ENCODE measurements around the gene NANOGP8. TPM values are rescaled to one million over a fixed set of nuclear protein-coding genes. Genes with fewer than 3 reads are reported as not detected.

NANOGP8 gene
- total RNA-seq, 1 experiment from 2014 or later: 88.4 TPM

DNA sequence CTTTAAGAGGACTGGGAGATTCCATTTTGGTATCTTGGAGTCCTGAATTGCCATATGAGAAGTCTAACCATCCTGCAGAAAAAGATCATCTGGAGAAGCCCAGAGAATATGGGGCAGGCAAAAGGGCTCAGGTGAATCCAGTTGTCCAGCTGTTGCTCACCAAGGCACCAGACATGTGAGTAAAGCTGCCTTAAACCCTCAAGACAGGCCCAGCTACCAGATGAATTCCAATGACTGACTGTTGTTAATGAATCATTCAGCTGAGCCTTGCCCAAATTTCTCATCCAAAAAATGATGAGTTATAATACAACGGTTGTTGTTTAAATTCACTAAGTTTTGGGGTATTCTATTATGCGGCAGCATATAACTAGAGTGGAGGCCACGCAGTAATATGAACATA lies 22.0 kb upstream of the NANOGP8 start:
- Histone ChIP-seq H3T11ph (ENCODE audit: low read length) (no peak overlapping the region), H3K23ac (ENCODE audit: insufficient read length, low read depth, low read length) (no peak overlapping the region), H3K23me2 (ENCODE audit: insufficient read length, low read depth, low read length, poor library complexity, severe bottlenecking) (no peaks in the 10 kb centered on the region), H3K79me2 (ENCODE audit: insufficient read depth, low read length) (no peaks in the 10 kb centered on the region), H2AK5ac (ENCODE audit: insufficient read length, low read length) (no peak overlapping the region), H3K18ac (ENCODE audit: insufficient read length, low read depth, low read length) (no peak overlapping the region), H3K79me1 (ENCODE audit: insufficient read depth, low read depth, low read length, poor library complexity, severe bottlenecking) (no peaks in the 10 kb centered on the region), H3K4me1 (ENCODE audit: insufficient read depth, low read length) (no peaks in the 10 kb centered on the region), H2BK15ac (ENCODE audit: low read depth, low read length) (no peak overlapping the region), H2BK120ac (ENCODE audit: low read depth, low read length, poor library complexity, severe bottlenecking) (no peak overlapping the region), H4K91ac (ENCODE audit: insufficient read length, low read depth, low read length) (no peak overlapping the region), H2BK5ac (ENCODE audit: insufficient read length, low read length) (no peak overlapping the region), H2BK20ac (ENCODE audit: low read depth, low read length, poor library complexity, severe bottlenecking) (no peak overlapping the region), H3K56ac (ENCODE audit: insufficient read length, low read depth, low read length) (no peak overlapping the region), H2AFZ (ENCODE audit: low read length) (no peak overlapping the region), H3K14ac (ENCODE audit: insufficient read depth, low read length) (no peak overlapping the region), H3K27ac (ENCODE audit: insufficient read length, low read depth, low read length) (no peak overlapping the region), H4K20me1 (ENCODE audit: control insufficient read depth, insufficient read depth, insufficient read length) (no peaks in the 10 kb centered on the region), H4K5ac (ENCODE audit: insufficient read length, low read depth, low read length) (no peak overlapping the region), H3K9ac (ENCODE audit: extremely low read depth, insufficient read length, low read length) (no peak overlapping the region), H3K4me2 (ENCODE audit: insufficient read depth, insufficient read length, low read length) (no peak overlapping the region), H2BK12ac (ENCODE audit: insufficient read length, low read depth, low read length) (no peak overlapping the region), H3K9me3 (ENCODE audit: control insufficient read depth, low read depth, low read length) (no peaks in the 10 kb centered on the region), H3K4ac (ENCODE audit: low read depth, low read length) (no peak overlapping the region), H4K8ac (replicated peaks; ENCODE audit: insufficient read length, low read depth, low read length) (no peak overlapping the region), H3K27me3 (ENCODE audit: insufficient read depth, low read length) (no peaks in the 10 kb centered on the region)
- Mint-ChIP-seq H3K4me3 (no peak overlapping the region), H3K27me3 (ENCODE audit: low read depth) (no peaks in the 10 kb centered on the region), H3K36me3 (ENCODE audit: insufficient read depth in 1 of 3, low read depth in 3 of 3) (no peaks in the 10 kb centered on the region), H3K4me1 (peaks cover 0 to 2% of the 10 kb centered on the region in 2 experiments; a peak in 1 of 4 replicates), H3K9me3 (no peaks in the 10 kb centered on the region), H3K27ac (no peak overlapping the region)
- no CpG with 5 or more reads among the region's 3 CpGs for WGBS (ENCODE audit: extremely low coverage, insufficient read length, low lambda C conversion rate)
- DNase-seq: no peak
- TF ChIP-seq, protein P1, sequence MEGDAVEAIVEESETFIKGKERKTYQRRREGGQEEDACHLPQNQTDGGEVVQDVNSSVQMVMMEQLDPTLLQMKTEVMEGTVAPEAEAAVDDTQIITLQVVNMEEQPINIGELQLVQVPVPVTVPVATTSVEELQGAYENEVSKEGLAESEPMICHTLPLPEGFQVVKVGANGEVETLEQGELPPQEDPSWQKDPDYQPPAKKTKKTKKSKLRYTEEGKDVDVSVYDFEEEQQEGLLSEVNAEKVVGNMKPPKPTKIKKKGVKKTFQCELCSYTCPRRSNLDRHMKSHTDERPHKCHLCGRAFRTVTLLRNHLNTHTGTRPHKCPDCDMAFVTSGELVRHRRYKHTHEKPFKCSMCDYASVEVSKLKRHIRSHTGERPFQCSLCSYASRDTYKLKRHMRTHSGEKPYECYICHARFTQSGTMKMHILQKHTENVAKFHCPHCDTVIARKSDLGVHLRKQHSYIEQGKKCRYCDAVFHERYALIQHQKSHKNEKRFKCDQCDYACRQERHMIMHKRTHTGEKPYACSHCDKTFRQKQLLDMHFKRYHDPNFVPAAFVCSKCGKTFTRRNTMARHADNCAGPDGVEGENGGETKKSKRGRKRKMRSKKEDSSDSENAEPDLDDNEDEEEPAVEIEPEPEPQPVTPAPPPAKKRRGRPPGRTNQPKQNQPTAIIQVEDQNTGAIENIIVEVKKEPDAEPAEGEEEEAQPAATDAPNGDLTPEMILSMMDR (conservative IDR thresholded peaks at IDR 0.05): no peak
